Activated CD8-positive, alpha-beta memory T cell treated with anti-CD3 and anti-CD28 coated beads, Interleukin-2, amount 50 U/mL, for 1 hour (primary cell): ENCODE data around the gene TFG.

Experiments used
- DNase-seq: peaks from one replicate; pipeline ENCODE4 v3.0.0-alpha.2; 2020; ENCODE audit errors: extremely low read depth

The TFG gene

DNA sequence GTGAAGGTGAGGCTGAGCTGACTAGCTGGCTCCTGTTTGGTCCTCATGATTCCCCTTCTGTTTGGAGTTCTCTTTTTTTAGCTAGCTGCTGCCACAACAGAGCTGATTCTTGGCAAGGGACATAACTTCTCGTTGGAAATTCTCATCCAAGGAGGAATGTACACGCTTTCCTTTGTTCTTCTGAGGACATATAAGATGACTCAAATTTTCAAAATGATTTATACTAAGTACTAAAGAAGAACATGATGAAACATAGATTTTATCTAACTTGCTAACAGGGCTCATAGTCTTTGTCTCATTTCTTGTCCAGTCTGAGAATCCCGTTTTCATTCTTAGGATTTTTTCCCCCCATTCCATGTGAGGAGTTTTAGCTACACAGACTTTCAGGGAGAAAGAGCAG, 2.9 kb upstream of the TFG start:
- no peak for DNase-seq

DNA sequence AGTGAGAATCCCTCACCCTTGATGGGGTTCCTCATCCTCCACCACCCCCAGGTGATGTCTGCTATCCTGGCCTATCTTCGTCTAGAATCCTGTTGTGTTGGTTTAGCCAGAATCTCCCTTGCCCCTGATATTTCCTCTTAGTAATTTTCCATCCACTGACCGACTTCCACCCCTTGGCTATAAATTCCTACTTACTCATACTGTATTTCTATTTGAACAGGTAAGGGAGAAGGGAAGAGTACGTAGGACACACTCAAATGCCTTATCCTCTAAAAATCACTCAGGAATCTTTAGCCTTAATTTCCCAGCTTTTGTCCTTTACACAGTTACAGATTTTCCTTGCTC, 678 bp upstream of the TFG start:
- no peak for DNase-seq

DNA sequence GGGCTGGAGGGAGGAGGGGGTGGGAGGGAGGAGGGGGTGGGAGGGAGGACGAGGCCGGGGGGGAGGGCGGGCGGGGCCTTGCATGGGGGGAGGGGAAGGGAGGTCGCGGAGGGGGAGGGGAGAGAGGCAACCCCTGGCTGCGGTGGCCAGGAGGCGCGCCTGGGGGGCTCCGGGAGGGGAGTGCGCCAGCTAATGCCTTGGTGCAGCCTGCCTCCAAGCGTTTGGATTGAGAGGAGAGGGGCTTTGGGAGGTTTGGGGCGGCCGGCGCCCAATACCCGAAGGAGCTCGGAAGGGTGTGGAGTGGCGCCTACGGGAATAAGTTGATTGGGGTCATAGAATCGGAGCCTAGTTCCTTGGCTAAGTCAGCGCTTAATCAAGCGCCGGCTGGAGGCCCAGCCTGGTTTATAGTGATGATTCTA, 557 bp downstream of the TFG start:
- no peak for DNase-seq

DNA sequence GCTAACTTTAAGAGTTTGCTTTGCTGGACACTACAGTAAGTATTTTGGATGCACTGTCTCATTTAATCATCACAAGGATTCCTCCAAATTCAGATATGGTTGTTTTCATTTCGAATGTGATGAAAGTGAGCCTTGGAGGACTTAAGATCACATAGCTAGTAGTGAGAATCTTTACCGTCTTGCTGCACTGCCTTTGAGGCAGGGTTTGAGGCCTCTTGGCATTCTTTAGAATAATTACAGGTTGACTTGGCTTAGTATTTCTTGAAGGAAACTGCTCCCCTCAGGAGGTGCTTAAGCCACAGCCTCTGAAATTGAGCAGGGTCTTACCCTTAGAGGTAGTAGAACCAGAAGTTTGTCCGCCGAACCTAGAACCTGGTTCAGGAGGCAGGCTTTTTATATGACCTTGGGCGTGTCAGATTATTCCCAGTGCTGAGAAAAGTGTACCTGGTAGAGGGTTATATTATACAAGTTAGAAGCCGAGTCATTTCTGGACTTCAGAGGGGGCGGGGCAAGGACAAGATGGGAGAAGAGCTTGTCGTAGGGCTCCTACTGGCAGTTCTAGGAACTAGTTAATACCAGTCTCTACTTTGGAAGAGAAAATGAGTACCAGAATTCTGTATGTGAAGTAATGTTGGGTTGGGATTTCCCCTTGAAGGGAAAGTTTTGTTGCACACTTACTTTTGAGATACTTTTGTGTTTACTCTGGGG, 1.1 kb downstream of the TFG start:
- DNase-seq = no peak

DNA sequence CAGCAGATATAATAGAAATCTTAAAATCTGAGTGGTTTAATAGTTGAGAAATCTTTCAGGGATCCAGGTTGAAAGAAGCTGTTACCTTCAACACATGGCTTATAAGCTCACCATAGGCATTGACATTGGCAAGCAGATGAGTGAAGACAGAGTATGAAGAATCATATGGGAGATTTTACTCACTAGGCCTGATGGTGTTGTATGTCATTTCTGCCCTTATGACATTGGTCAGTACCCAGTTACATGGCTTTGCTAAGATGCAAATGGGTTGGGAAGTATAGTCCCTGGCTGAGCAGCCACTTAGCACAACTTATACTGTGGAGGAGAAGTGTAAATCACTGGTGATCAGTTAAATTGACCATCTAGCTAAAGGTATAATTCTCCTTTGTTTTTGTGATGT, 5.9 kb downstream of the TFG start:
- DNase-seq = no peak

DNA sequence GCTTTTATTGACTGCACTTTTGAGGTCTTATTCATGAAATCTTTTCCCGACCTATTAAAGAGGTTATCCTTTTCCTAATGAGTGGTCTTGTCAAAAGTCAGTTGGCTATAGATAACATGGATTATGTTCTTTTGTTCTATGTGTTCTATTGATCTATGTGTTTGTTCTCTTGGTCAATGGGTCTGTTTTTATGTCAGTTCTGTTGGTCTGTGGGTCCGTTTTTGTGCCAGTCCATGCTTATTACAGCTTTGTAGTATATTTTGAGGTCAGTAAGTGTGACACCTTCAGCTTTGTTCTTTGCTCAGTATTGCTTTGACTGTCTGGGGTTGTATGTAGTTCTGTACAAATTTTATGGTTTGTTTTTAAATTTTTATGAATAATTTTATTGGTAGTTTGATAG, 7.8 kb downstream of the TFG start:
- no peak for DNase-seq

DNA sequence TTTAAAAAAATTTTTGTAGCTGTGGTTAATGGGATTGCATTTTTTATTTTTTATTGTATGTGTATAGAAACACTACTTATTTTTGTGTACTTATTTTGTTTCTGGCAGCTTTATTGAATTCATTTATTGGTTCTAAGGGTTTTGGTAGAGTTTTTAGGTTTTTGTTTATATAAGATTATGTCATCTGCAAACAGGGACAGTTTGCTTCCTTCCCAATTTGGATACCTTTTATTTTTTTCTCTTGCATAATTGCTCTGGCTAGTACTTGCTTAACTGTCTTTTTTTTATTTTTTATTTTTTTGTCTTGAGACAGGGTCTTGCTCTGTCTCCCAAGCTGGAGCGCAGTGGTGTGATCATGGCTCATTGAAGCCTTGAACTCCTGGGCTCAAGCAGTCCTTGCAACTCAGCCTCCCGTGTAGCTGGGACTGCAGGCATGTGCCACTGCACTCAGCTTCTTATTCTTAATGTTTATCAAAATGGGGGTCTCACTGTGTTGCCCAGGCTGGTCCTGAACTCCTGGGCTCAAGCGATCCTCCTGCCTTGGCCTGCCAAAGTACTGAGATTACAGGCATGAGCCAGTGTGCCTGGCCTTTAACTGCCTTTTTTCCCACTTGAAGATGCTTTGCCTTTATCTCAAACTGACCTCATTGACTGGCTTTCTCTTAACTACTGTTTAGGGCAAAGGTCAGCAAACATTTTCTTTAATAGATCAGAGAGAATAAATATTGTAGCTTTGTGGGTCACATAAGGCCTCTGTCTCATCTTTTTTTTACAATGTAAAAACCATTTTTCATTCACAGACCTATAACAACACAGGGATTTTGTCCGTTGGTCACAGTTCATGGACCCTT, 8.6 kb downstream of the TFG start:
- no peak for DNase-seq

DNA sequence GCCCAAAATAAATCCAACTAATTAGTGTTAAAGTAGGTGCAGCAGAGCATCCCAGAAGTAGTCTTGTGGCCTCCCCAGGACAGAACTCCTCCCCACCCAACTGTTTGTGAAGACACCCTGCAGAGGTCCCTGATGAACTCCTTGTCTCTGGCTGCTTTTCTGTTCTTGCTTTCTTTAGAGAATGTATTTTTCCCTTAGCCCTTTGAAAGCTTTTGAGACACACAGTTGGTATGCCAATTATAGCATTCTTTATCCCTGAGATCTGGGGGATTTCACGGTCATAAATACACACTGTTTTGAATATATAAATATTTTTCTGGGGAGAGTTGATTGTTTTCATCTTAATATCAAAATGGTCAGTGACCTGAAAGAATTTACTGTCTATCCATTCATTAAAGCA, 9.8 kb downstream of the TFG start:
- DNase-seq = no peak

DNA sequence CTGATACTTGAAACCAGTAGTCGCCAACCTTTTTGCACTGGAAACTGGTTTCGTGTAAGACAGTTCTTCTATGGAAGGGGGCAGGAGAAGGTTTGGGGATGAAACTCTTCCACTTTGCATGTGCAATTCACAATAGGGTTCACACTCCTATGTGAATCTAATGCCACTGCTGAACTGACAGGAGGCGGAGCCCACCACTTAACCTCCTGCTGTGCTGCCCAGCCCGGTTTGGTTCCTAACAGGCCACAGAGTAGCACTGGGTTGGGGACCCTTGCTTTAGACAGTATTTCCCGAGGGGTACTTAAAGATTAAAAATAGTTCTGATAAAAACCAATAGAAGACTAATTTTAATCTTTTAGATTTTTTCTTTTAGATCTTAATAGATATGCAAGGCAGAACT, 11.1 kb downstream of the TFG start:
- no peak for DNase-seq

DNA sequence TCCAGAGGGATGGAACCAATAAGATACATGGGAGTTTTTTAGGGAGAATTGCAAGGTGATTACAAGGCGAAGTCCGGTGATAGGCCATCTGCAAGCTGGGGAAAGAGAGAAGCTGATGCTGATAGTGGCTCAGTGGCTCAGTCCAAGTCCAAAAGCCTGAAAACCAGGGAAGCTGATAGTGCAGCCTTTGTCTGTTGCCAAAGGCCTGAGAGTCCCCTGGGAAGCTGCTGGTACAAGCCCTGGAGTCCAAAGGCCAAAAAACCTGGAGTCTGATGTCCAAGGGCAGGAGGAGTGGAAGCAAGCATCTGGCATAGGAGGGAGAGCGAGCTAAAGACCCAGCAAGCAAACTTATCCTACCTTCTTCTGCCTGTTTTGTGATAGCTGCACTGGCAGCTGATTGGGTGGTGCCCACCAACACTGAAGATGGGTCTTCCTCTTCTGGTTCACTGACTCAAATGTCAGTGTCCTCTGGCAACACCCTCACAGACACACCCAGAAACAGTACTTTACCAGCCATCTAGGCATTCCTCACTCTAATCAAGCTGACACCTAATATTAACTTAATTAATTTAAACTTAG, 16.7 kb downstream of the TFG start:
- no peak for DNase-seq

DNA sequence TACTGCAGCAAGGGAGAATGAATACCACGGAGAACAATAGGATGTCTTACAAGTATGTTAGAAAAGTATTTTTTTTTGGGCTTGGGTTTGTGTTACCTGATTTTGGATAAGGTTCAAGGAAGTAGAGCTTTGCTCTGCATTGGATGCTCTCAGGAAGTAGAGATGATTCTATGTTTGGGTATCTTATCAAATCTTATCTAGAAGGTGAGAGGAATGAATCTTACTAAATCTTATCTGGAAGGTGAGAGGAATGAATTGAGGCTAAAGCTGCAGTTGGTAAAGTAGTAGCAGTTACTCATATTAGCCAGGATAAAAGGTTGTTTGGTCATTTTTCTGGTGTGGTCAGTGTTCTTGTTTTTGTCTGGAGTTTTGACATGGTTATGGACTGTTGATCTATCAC, 17.4 kb downstream of the TFG start:
- no peak for DNase-seq

DNA sequence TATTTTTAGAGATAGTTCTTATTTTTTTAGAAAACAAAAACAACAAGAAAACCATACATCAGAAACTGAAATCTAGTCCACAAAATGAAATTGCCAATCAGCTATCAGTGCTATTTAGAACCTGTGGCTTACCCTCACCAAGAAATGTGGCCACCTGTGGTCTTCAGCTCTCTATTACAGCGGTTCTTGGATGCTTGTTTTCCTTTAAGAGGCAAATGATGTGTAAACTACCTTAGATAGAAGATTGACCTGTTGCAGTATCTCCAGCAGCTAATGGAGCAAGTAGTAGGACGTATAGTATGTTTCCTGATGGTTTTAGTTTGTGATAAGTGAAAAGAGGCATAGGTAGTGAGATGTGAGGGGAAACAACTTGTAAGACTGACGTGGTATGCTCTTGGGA, 21.2 kb downstream of the TFG start:
- no peak for DNase-seq

DNA sequence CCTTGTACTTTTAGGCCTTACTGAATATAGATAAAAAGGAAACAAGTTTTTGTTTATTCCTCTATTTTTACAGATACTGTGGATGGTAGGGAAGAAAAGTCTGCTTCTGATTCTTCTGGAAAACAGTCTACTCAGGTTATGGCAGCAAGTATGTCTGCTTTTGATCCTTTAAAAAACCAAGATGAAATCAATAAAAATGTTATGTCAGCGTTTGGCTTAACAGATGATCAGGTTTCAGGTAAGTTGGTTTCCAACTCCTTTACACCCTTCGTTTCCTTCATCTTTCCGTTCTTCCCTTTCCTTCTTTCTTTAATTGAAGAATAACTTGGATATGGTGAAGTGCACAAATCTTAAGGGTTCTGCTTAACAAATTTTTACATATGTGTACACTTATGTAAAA, 23.1 kb downstream of the TFG start:
- DNase-seq = no peak

DNA sequence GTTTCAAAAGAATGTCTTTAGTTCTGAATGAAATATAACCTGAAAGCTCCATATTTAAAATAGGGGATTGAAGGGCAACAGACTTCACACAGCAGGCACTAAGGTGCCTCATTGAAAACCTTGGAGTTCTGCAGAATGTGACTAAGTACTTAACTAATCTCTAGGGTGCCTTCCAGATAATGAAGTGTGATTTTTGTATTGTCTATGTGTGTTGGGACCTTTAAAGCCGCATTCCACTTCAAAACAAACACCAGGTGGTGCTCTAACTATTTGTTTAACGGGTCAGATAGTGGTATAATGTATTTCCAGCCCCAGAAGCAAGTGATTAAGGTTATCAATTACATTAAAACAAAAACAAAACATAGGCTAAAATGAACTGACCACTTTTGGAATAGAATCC, 28.0 kb downstream of the TFG start:
- DNase-seq = no peak

DNA sequence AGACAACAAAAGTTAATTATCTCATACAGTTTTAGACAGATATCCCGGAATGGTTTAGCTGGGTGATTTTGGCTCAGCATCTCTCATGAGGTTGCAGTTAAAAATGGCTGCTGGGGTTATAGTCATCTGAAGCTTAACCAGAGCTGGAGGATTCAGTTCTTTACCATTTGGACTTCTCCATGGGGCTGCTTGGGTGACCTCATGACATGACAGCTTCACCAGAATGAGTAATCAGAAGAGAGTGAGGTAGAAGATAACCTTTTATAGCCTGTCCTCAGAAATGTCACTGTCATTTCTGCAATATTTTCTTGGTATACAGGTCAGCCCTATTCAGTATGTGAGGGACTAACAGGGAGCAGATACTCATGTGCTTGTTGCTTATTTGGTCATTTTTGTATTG, 30.9 kb downstream of the TFG start:
- no peak for DNase-seq

DNA sequence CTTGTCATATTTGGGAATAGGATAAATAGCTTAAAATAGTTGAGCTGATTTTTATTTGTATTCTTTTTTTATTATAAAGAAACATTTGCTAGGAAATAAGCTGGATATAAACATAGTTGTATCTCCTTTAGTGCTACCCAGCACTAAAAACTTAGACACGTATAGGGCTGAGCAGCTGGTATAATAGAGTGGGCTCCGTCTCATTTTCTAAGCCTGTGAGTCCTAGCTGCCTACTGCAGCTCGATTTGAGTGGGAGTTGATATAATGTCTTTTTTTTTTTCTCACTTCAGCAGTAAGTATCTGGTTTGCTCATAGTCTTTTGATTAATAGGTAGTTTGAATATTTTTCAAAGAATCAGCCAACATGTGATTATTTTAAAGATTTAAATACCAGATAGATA, 34.2 kb downstream of the TFG start:
- no peak for DNase-seq

DNA sequence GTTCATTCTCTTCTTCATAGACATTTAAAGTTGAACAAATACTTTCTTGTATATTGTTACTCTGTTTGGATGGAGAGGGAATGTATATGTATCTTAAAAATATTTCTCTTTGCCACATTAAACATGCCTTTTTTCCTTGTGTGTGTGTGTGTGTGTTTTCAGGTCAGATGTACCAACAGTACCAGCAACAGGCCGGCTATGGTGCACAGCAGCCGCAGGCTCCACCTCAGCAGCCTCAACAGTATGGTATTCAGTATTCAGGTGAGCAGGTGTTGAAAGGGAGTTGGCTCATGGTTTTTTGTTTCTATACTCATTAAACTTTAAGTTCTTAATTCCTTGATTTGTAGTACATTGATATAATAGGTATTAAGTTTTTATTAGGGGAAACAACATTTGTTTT, 35.4 kb downstream of the TFG start:
- no peak for DNase-seq

DNA sequence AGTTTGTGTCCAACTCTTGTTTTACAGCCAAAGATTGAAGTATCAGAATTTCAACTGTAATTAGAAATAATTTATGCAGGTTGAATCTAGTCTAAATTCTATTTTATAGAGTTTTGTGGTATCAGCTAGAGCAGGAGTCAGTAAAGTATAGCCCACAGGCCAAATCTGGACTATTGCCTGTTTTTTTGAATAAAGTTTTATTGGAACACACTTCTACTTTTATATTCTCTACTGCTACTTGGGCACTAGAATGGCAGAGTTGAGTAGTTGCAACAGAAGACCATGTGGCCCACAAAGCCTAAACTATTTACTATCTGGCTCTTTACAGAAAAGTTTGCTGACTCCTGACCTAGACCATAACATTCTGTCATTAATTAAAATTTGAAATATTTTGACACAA, 36.3 kb downstream of the TFG start:
- DNase-seq = no peak

DNA sequence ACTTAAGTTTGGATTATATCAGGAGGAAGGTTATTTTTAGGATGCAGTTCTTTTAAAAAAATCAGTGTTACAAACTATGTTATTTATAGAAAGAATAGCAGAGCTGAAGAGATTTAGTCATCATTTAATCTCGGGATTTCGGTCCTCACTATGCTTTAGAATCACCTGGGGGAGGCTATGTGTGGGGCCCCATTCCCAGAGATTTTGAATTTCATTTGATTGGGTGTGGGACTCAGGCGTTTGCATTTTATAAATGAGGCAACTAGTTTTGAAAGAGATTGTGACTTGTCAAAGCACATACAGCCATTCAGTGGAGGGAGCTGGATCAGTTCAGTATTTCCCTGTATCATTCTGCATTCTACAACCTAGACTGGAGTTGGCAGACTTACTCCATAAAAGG, 36.8 kb downstream of the TFG start:
- DNase-seq = no peak

DNA sequence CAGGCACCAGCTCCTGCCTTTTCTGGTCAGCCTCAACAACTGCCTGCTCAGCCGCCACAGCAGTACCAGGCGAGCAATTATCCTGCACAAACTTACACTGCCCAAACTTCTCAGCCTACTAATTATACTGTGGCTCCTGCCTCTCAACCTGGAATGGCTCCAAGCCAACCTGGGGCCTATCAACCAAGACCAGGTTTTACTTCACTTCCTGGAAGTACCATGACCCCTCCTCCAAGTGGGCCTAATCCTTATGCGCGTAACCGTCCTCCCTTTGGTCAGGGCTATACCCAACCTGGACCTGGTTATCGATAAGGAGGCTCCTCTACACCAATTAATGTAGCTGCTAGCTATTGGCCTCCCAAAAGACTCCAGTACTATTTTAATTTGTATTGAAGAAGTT, 38.9 kb downstream of the TFG start:
- DNase-seq = no peak

DNA sequence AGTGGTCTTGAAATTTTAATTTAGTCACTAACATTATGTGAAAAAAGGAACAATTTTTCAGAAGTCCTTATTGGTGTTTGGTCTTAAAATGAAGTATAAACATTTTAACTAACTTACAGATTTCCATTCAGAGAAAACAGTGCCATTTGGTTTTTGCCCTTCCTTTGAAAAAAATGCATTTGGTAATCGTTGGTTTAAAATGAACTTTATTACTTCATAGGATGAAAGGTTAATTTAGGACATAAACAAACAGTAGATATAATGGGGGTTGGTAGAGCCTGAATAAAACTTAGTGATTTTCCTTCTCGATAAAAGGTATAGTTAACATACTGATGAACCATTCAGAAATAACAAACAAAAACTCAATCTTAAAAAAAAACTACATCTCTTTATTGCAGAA, 39.7 kb downstream of the TFG start:
- no peak for DNase-seq

DNA sequence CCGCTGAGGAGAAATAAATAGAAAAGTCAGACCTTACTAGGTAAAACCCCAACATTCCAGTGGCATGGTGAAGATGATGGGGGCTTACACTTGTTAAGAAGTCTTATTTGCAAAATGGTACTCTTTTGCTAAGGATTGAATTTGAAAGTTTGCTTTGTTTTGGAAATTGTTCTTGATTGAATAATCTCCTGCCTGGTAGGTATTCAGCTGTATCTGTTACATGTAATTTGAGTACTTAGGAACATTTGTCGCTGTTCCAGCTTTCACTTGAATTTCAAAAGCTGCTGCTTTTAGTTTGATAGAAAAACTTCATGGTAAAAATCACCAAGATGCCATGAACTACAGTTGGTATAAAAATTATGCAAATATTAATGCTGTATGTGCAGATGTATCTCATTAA, 44.6 kb downstream of the TFG start:
- DNase-seq = no peak

DNA sequence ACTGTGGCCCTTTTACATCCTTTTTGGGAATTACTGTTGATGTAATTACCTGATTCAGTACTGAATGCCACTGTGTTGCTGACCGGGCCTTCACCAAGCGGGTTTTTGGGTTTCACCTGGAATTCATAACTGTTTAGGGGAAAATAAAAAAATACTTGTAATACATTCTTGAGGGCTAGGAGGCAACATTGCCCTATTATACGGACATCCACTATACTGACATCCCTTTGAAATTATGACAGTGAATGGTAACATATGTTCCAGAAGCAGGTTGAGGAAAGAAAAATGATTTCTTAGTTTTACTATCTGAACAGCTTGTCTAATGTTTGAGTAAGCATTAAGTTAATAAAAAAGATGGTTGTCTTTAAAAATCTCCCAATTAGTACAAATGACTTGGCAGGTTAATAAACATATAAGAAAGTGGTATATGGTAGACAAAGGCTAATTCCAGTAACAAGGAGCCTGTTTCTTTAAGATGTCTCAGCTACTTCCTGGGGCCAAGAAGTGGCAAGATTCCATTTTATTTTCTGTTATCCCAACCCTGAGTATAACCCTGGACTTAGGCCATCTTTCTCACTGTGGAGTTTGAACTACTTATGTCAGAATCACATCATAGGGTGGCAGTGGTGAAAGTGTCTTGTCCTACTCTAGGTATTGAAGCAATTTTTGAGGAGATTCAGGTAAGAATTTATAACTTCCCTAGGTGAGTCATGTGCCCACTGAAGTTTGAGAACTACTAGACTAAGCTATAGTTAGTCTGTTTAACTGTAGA, 45.5 kb downstream of the TFG start:
- no peak for DNase-seq
